Smooth muscle cell (in vitro differentiated cells): ENCODE results near the gene TPCN1. TPM values are rescaled to one million over a fixed set of nuclear protein-coding genes. Genes with fewer than 3 reads are reported as not detected.

Source experiments
- DNase-seq: peaks from one replicate; lab custom pipeline; 2025; ENCODE audit not compliant: unreplicated experiment; lab: John Stamatoyannopoulos, UW
- H2AFZ ChIP-seq: fragments of 200-600 bp; sonication (generic); 2 replicates; pipeline ENCODE4 v1.6.0; 2016; ENCODE audit warnings: antibody characterized with exemption, low read depth, mild to moderate bottlenecking
- H3F3A ChIP-seq: fragments of 200-600 bp; sonication (generic); 2 replicates; pipeline ENCODE4 v1.6.0; 2017; ENCODE audit warnings: antibody characterized with exemption, low read depth
- H3K27ac ChIP-seq: fragments of 200-600 bp; sonication (generic); 2 replicates; pipeline ENCODE4 v1.5.1; 2016; ENCODE audit warnings: low read depth, mild to moderate bottlenecking
- H3K27me3 ChIP-seq: fragments of 200-600 bp; sonication (generic); 2 replicates; pipeline ENCODE4 v1.6.1; 2016; ENCODE audit warnings: low read depth, mild to moderate bottlenecking
- H3K36me3 ChIP-seq: fragments of 200-600 bp; sonication (generic); 2 replicates; pipeline ENCODE4 v1.5.1; 2016; ENCODE audit warnings: low read depth
- H3K4me1 ChIP-seq: fragments of 200-600 bp; sonication (generic); 2 replicates; pipeline ENCODE4 v1.5.1; 2016; ENCODE audit warnings: low read depth
- H3K4me2 ChIP-seq: fragments of 200-600 bp; sonication (generic); 2 replicates; pipeline ENCODE4 v1.6.0; 2016; ENCODE audit warnings: mild to moderate bottlenecking
- H3K4me3 ChIP-seq: fragments of 200-600 bp; sonication (generic); 2 replicates; pipeline ENCODE4 v1.5.1; 2016; ENCODE audit warnings: mild to moderate bottlenecking
- H3K79me2 ChIP-seq: fragments of 200-600 bp; sonication (generic); 2 replicates; pipeline ENCODE4 v1.6.0; 2016; ENCODE audit warnings: low read depth, mild to moderate bottlenecking
- H3K9ac ChIP-seq: fragments of 200-600 bp; sonication (generic); 2 replicates; pipeline ENCODE4 v1.6.0; 2016; ENCODE audit warnings: low read depth
- H3K9me3 ChIP-seq: fragments of 200-600 bp; sonication (generic); replicated peaks from 2 replicates; pipeline ENCODE4 v1.5.1; 2016; ENCODE audit warnings: low read depth
- H4K20me1 ChIP-seq: fragments of 200-600 bp; sonication (generic); 2 replicates; pipeline ENCODE4 v1.6.0; 2016; ENCODE audit warnings: low read depth
- WGBS: methylation state at CpG from one replicate; pipeline ENCODE4 v1.1.7; 2016; ENCODE audit warnings: low lambda C conversion rate; 5-methylcytosine and 5-hydroxymethylcytosine counted together
- polyA plus RNA-seq: library from polyadenylated mRNA; unstranded; fragments of >200 nt; fragmentation: Nextera tagmentation; extraction: Ambion mirVana; gene quantifications from 2 replicates; pipeline ENCODE4 v1.2.1, GENCODE V29; 2016
- total RNA-seq: library from RNA; depleted of rRNA; stranded (reverse); fragments of >200 nt; gene quantifications from 2 replicates; pipeline ENCODE4 v1.2.3, GENCODE V29; 2014
- TF ChIP-seq, protein P1 (sequence below): fragments of 200-600 bp; sonication (generic); IDR thresholded peaks from 2 replicates; pipeline ENCODE4 v1.5.1; 2017; ENCODE audit warnings: borderline replicate concordance, mild to moderate bottlenecking, antibody characterized with exemption; ENCODE audit not compliant: insufficient read depth, poor library complexity, severe bottlenecking

Gene TPCN1
- total and polyA plus RNA-seq, 2 experiments from 2014 or later, result 12.9 to 29.2 TPM

DNA sequence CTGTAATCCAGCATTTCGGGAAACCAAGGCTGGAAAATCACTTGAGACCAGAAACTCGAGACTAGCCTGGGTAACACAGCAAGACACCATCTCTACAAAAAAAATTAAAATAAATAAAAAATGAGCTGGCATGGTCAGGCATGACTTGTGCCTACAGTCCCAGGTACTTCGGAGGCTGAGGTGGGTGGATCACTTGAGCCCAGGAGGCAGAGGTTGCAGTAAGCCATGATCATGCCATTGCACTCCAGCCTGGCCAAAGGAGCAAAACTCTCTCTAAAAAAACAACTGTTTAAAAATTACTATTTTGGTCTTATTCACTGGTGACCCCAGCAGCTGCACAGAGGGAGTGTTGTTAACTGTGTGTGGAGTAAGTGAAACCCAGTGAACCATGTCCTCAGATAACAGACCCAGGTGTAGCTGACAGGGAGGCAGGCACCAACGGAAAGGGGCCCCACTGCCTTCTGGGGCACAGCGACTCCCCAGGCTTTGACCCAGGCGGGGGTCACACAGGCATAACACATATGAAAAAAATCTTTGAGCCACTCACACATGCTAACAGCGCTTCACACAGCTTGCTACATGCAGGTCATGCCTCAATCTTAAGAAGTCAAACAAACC lies 48.1 kb upstream of the TPCN1 start:
- Histone ChIP-seq H3K27me3 (no peaks in the 10 kb centered on the region), H3K79me2 (no peaks in the 10 kb centered on the region), H3K9me3 (no peaks in the 10 kb centered on the region), H3K36me3 (peaks cover 17% of the 10 kb centered on the region), H3K4me1 (no peaks in the 10 kb centered on the region), H4K20me1 (peaks cover 6% of the 10 kb centered on the region), H3K27ac (no peak overlapping the region), H3F3A (no peaks in the 10 kb centered on the region), H2AFZ (no peak overlapping the region), H3K9ac (no peak overlapping the region), H3K4me3 (no peak overlapping the region), H3K4me2 (no peak overlapping the region)
- no peak for DNase-seq
- TF ChIP-seq, protein P1, sequence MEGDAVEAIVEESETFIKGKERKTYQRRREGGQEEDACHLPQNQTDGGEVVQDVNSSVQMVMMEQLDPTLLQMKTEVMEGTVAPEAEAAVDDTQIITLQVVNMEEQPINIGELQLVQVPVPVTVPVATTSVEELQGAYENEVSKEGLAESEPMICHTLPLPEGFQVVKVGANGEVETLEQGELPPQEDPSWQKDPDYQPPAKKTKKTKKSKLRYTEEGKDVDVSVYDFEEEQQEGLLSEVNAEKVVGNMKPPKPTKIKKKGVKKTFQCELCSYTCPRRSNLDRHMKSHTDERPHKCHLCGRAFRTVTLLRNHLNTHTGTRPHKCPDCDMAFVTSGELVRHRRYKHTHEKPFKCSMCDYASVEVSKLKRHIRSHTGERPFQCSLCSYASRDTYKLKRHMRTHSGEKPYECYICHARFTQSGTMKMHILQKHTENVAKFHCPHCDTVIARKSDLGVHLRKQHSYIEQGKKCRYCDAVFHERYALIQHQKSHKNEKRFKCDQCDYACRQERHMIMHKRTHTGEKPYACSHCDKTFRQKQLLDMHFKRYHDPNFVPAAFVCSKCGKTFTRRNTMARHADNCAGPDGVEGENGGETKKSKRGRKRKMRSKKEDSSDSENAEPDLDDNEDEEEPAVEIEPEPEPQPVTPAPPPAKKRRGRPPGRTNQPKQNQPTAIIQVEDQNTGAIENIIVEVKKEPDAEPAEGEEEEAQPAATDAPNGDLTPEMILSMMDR, result no peak
- WGBS, result 93% methylated on average over 7 of the region's 7 CpGs

DNA sequence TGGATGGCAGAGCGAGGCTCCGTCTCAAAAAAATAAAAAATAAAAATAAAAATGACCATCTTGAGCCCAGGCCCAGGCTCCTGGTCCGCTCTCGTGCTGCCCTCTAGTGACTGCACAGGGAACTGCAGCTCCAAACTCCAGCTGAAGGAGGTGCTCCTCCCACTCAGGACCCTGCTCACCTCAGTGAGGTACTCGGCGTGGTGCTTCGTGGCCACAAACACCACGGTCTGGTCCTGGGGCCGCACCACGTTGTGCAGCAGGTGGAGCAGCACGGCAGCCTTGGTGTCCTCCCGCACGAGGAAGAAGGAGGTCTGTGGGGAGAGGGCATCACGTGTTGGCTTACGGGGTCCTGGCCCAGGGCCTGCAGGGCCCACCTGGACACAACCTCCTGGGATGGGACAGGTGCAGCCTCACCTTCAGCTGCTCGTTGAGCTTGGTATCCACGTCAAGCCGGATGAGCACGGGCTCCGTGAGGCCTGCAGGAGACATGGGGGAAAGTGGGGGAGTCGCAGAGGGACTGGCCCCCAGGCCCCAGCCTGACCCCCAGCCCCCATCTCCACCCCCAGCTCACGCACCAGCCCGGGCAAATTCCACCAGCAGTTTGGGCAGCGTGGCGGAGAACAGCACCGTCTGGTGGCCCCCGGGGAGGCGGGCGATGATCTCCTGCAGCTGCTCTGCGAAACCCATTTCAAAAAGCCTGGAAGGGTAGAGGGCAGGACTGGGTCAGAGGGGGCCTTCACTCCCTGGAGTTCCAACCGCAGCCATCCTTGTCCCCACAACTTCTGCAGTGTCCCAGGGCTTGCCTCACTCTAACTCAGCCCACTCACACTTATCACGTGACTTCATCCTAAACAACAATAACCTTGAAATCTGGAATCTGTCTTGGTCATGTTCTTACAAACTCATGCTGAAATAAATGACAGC lies 46.5 kb upstream of the TPCN1 start:
- peaks cover 6% of the 10 kb centered on the region for H4K20me1 ChIP-seq
- H3K4me1 ChIP-seq, result no peaks in the 10 kb centered on the region
- TF ChIP-seq, protein P1, result peak; percentile 98
- no peaks in the 10 kb centered on the region for H3K79me2 ChIP-seq
- H3K27ac ChIP-seq, result no peak overlapping the region
- no peaks in the 10 kb centered on the region for H3K27me3 ChIP-seq
- H3K36me3 ChIP-seq, result peaks cover 20% of the 10 kb centered on the region
- H3K9ac ChIP-seq, result no peak overlapping the region
- peak; percentile 56 for DNase-seq
- no peaks in the 10 kb centered on the region for H3F3A ChIP-seq
- no peaks in the 10 kb centered on the region for H3K9me3 ChIP-seq
- 74% methylated on average over 32 of the region's 32 CpGs for WGBS
- H2AFZ ChIP-seq, result no peak overlapping the region
- no peak overlapping the region for H3K4me2 ChIP-seq
- H3K4me3 ChIP-seq, result no peak overlapping the region

- no peak for DNase-seq
- Histone ChIP-seq H3K9me3 (no peaks in the 10 kb centered on the region), H3K27me3 (no peaks in the 10 kb centered on the region), H3K4me2 (no peak overlapping the region), H3F3A (no peaks in the 10 kb centered on the region), H3K27ac (no peak overlapping the region), H4K20me1 (peaks cover 14% of the 10 kb centered on the region), H2AFZ (no peak overlapping the region), H3K79me2 (peaks cover 24% of the 10 kb centered on the region), H3K36me3 (peaks cover 15% of the 10 kb centered on the region), H3K4me1 (peaks cover under 1% of the 10 kb centered on the region), H3K4me3 (no peak overlapping the region), H3K9ac (no peak overlapping the region)
- WGBS, result 98% methylated on average over 14 of the region's 14 CpGs
- TF ChIP-seq, protein P1, result no peak
Measured at GRCh38 chr12:113179023-113179422, 42.2 kb upstream of the TPCN1 start.
